Measurements from ENCODE around the gene ERC1.

DNA sequence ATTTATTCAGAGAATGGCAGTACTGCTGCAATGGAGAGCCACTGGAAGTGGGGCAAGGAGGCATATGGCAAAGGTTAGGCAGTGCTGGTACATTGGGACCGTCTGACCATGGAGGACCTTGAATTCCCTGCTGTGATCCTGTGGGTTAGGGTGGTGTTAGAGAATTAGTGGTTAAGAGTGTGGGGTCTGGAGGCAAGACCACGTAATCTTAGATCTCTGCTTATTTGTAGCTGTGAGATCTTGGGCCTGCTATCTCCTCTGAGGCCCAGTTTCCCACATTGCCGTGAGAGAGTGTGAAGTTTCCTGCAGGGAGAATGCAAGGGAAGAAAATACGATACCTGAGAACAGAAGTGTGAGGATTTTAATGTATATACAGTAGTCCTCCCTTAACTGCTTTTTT lies 147.7 kb downstream of the ERC1 start:
- TF ChIP-seq POLR2A (IDR thresholded peaks at IDR 0.05): no peak
- no peak for TF ChIP-seq CTCF (IDR thresholded peaks at IDR 0.05)
- no peak for TF ChIP-seq EP300 (IDR thresholded peaks at IDR 0.05)

Measured in tibial nerve (tissue), 4 donors.